ENCODE results near the gene TMEM43. TPM values are rescaled to one million over a fixed set of nuclear protein-coding genes. Genes with fewer than 3 reads are reported as not detected.
"Not testable (repeated sequence)": the region's sequence is repeated elsewhere in the genome, so short reads cannot be mapped to it uniquely, and the experiment has no call there.

Gene TMEM43, protein sequence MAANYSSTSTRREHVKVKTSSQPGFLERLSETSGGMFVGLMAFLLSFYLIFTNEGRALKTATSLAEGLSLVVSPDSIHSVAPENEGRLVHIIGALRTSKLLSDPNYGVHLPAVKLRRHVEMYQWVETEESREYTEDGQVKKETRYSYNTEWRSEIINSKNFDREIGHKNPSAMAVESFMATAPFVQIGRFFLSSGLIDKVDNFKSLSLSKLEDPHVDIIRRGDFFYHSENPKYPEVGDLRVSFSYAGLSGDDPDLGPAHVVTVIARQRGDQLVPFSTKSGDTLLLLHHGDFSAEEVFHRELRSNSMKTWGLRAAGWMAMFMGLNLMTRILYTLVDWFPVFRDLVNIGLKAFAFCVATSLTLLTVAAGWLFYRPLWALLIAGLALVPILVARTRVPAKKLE
- polyA plus RNA-seq (ENCODE audit: insufficient read length in 3 of 3) = 10 to 100 TPM; 53.7 to 60.6 (median 56.0) TPM
- long read RNA-seq, donor 1, transcript TMEM43-201 (12 exons, 3,341 nt) = major isoform, 6 of 6 reads
- long read RNA-seq, donor 1, partial matches to known transcripts = 0 of 6 reads
- long read RNA-seq, donor 1, other reads (novel, unspliced or antisense) = 0 of 6 reads
- long read RNA-seq, donor 2, transcript TMEM43-201 (12 exons, 3,341 nt) = major isoform, 8 of 8 reads
- long read RNA-seq, donor 2, partial matches to known transcripts = 0 of 8 reads
- long read RNA-seq, donor 2, other reads (novel, unspliced or antisense) = 0 of 8 reads
- long read RNA-seq, donor 3, transcript TMEM43-201 (12 exons, 3,341 nt) = major isoform, 18 of 18 reads
- long read RNA-seq, donor 3, partial matches to known transcripts = 0 of 18 reads
- long read RNA-seq, donor 3, other reads (novel, unspliced or antisense) = 0 of 18 reads
- long read RNA-seq, donor 4, transcript TMEM43-201 (12 exons, 3,341 nt) = major isoform, 8 of 43 reads
- long read RNA-seq, donor 4, partial matches to known transcripts = 35 of 43 reads
- long read RNA-seq, donor 4, other reads (novel, unspliced or antisense) = 0 of 43 reads
- long read RNA-seq, donor 5 = 0 reads
- long read RNA-seq, donor 6, transcript TMEM43-201 (12 exons, 3,341 nt) = major isoform, 8 of 8 reads
- long read RNA-seq, donor 6, partial matches to known transcripts = 0 of 8 reads
- long read RNA-seq, donor 6, other reads (novel, unspliced or antisense) = 0 of 8 reads
- long read RNA-seq, donor 7, transcript TMEM43-201 (12 exons, 3,341 nt) = major isoform, 15 of 16 reads
- long read RNA-seq, donor 7, partial matches to known transcripts = 0 of 16 reads
- long read RNA-seq, donor 7, other reads (novel, unspliced or antisense) = 0 of 16 reads
- long read RNA-seq, donor 8, transcript TMEM43-201 (12 exons, 3,341 nt) = major isoform, 22 of 22 reads
- long read RNA-seq, donor 8, partial matches to known transcripts = 0 of 22 reads
- long read RNA-seq, donor 8, other reads (novel, unspliced or antisense) = 0 of 22 reads
- long read RNA-seq, donor 9, transcript TMEM43-201 (12 exons, 3,341 nt) = major isoform, 9 of 9 reads
- long read RNA-seq, donor 9, partial matches to known transcripts = 0 of 9 reads
- long read RNA-seq, donor 9, other reads (novel, unspliced or antisense) = 0 of 9 reads
- long read RNA-seq, donor 10, transcript TMEM43-201 (12 exons, 3,341 nt) = major isoform, 6 of 29 reads
- long read RNA-seq, donor 10, partial matches to known transcripts = 23 of 29 reads
- long read RNA-seq, donor 10, other reads (novel, unspliced or antisense) = 0 of 29 reads
- long read RNA-seq, donor 11, transcript TMEM43-201 (12 exons, 3,341 nt) = major isoform, 5 of 5 reads
- long read RNA-seq, donor 11, partial matches to known transcripts = 0 of 5 reads
- long read RNA-seq, donor 11, other reads (novel, unspliced or antisense) = 0 of 5 reads
- long read RNA-seq, donor 12, partial matches to known transcripts = 0 of 4 reads
- long read RNA-seq, donor 12, other reads (novel, unspliced or antisense) = 0 of 4 reads
- long read RNA-seq, donor 13, transcript TMEM43-201 (12 exons, 3,341 nt) = major isoform, 24 of 24 reads
- long read RNA-seq, donor 13, partial matches to known transcripts = 0 of 24 reads
- long read RNA-seq, donor 13, other reads (novel, unspliced or antisense) = 0 of 24 reads
- long read RNA-seq, donor 14, transcript TMEM43-201 (12 exons, 3,341 nt) = major isoform, 13 of 13 reads
- long read RNA-seq, donor 14, partial matches to known transcripts = 0 of 13 reads
- long read RNA-seq, donor 14, other reads (novel, unspliced or antisense) = 0 of 13 reads
- long read RNA-seq, donor 15, transcript TMEM43-201 (12 exons, 3,341 nt) = major isoform, 5 of 25 reads
- long read RNA-seq, donor 15, partial matches to known transcripts = 20 of 25 reads
- long read RNA-seq, donor 15, other reads (novel, unspliced or antisense) = 0 of 25 reads
- long read RNA-seq, donor 16, transcript TMEM43-201 (12 exons, 3,341 nt) = major isoform, 37 of 37 reads
- long read RNA-seq, donor 16, partial matches to known transcripts = 0 of 37 reads
- long read RNA-seq, donor 16, other reads (novel, unspliced or antisense) = 0 of 37 reads

DNA sequence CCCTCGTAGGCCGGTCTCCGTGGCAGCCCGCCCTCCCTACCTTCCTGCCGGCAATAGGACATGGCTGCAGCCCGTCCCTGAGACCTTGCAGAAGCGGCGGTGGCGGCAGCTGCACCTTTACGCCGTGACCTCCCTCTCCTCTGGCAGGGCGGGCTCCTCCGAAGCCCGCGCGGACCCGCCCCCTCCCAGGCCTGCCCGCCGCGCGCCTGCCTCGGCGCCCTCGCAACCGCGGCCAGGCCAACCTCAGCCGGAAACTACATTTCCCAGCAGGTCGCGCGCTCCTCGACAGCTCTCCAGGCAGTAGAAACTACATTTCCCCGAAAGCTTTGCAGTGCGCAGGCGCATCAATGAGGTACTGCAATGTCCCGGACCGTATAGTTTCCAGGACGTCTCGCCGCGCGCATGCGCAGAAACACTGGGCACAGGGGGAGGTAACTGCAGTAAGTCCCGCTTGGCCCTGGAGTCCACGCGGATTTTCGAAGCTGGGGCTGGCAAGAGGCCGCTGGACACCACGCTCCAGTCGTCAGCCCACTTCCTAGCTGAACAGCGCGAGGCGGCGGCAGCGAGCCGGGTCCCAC lies at the start of gene TMEM43, which contains the start of gene CHCHD4:
Gene TMEM43 (plus strand): TSS at position 438 of the 578 bp plus-strand sequence. CDS start 142 bp downstream, outside the sequence.
Gene CHCHD4 (minus strand): TSS at position 256 of the 578 bp plus-strand sequence. CDS start 194 bp downstream, at position 62.
- peak; percentile 97 to 99 (median 99) for DNase-seq (ENCODE audit: extremely low read depth in 1 of 11, low read depth in 9 of 11, low spot score in 4 of 11)

DNA sequence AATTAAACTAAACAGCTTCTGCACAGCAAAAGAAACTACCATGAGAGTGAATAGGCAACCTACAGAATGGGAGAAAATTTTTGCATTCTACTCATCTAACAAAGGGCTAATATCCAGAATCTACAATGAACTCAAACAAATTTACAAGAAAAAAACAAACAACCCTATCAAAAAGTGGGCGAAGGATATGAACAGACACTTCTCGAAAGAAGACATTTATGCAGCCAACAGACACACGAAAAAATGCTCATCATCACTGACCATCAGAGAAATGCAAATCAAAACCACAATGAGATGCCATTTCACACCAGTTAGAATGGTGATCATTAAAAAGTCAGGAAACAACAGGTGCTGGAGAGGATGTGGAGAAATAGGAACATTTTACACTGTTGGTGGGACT lies 49.6 kb upstream of the TMEM43 start:
- DNase-seq (ENCODE audit: extremely low read depth in 1 of 11, low read depth in 9 of 11, low spot score in 4 of 11) = not testable (repeated sequence)

DNA sequence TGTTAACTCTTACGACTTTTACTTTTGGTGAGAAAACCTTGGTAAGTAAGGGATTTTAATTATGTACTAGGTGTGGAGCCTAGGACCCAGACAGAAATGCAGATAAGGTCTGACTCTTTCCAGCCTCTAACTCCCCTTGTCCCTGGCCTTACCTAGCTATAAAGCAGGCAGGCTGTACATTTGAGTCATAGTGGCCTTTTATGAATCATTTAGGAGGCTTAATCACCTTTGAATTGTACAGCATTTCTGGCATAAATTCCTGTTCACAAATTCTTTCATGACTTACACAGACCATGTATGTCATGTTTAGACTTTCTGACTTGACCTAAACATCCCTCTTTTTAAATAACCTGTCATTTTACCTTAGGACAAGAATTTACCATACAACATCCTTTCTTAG lies 47.5 kb upstream of the TMEM43 start:
- no peak for DNase-seq (ENCODE audit: extremely low read depth in 1 of 11, low read depth in 9 of 11, low spot score in 4 of 11)

DNA sequence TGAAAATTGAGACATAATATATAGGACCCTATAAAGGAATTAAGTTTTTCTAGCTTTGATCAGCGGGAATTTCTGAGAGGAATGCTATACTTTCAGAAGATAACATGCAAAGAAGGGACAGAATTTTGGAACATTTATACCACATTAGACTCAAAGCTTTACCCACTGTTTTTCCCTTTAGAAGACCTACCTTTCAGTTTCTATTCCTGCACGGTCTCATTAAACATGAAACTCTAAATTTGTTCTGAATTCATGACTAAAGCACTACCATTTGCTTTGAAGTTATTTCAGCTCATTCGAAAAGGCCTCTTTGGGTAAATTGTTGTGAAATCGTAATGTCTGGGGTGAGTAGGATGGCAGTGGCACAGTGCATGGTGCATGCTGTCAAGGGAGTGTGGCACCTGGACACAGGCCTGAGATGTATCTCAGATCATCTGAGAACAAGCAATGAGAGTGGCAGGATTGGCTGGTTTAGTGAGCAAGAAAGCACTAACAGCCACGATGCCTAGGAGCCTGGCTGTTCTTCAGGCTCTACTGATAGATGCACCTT lies 42.7 kb upstream of the TMEM43 start:
- no peak for DNase-seq (ENCODE audit: extremely low read depth in 1 of 11, low read depth in 9 of 11, low spot score in 4 of 11)

DNA sequence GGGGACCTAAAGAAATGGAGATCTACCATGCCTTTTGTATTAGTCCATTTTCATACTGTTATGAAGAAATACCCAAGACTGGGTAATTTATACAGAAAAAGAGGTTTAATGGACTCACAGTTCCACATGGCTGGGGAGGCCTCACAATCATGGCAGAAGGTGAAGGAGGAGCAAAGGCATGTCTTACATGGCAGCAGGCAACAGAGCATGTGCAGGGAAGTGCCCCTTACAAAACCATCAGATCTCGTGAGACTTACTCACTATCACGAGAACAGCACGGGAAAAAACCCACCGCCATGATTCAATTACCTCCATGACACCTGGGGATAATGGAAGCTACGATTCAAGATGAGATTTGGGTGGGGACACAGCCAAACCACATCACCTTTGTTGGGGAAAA lies 37.4 kb upstream of the TMEM43 start:
- DNase-seq (ENCODE audit: extremely low read depth in 1 of 11, low read depth in 9 of 11, low spot score in 4 of 11) = not testable (repeated sequence)

DNA sequence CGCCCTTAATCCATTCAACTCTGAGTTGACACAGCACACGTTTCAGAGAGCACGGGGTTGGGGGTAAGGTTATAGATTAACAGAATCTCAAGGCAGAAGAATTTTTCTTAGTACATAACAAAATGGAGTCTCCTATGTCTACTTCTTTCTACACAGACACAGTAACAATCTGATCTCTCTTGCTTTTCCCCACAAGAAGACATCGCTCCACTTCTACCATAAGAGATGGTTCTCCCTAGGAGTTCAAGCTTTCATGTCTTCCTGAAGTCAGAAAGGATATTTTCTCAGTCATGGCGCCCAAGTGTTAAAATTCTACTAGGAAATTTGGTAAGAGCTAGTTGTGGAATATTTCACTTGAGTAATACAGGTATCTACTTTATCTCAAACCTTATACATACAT lies 32.9 kb upstream of the TMEM43 start:
- DNase-seq (ENCODE audit: extremely low read depth in 1 of 11, low read depth in 9 of 11, low spot score in 4 of 11) = not testable (repeated sequence)

DNA sequence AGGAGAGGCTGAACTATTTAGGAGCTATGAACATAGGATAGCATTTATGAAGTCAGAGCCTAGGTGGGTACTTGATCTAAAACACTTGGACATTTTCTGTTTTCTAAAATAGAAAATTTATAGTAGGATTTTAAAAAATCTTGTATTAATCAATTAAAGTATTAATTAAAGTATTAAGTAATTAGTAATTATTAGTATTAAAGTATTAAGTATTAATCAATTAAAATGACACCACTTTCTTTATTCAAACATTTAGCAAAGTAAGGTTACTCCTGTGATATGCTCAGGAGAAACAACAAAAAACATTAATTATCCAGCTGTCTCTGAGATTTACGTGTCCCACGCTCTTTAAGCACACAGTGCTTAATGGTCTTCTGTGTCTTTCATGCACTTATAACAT lies 32.4 kb upstream of the TMEM43 start:
- DNase-seq (ENCODE audit: extremely low read depth in 1 of 11, low read depth in 9 of 11, low spot score in 4 of 11) = no peak

DNA sequence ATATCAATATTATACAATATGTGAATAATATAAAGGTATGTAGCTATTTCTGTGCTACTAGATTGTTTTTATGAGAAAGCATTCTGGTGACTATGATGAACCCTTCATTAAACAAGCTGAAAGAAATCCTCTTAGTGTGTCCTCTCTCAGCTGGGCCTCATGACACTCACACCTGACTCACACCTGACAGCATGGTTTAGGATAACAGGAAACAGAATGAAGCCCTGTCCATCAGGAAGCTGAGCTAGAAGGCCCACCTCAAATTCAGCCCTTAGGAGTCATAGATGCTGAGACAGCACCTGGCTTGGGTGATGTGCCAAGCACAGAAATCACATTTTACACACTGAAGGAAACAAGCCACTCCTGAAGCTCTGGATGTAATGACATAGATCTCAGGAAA lies 31.0 kb upstream of the TMEM43 start:
- DNase-seq (ENCODE audit: extremely low read depth in 1 of 11, low read depth in 9 of 11, low spot score in 4 of 11) = no peak

DNA sequence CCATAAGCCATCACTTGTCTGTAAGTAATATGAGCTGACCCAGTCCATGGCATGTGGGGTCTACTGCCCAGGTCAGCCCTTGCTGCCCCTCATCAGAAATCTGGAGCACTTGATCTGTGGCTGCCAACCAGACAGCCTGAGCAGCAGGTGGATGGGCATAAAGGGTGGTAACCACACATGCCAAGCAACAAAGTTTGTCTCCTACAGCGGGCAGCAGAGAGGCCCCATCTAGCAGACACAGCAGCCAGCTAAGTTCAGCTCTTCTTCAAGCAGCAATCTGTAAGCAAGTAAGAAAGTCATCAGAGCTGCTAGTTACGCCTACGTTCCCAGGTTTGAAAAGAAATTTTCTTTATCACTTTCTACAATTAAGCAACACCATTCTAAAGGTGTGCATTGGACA lies 28.1 kb upstream of the TMEM43 start:
- no peak for DNase-seq (ENCODE audit: extremely low read depth in 1 of 11, low read depth in 9 of 11, low spot score in 4 of 11)

DNA sequence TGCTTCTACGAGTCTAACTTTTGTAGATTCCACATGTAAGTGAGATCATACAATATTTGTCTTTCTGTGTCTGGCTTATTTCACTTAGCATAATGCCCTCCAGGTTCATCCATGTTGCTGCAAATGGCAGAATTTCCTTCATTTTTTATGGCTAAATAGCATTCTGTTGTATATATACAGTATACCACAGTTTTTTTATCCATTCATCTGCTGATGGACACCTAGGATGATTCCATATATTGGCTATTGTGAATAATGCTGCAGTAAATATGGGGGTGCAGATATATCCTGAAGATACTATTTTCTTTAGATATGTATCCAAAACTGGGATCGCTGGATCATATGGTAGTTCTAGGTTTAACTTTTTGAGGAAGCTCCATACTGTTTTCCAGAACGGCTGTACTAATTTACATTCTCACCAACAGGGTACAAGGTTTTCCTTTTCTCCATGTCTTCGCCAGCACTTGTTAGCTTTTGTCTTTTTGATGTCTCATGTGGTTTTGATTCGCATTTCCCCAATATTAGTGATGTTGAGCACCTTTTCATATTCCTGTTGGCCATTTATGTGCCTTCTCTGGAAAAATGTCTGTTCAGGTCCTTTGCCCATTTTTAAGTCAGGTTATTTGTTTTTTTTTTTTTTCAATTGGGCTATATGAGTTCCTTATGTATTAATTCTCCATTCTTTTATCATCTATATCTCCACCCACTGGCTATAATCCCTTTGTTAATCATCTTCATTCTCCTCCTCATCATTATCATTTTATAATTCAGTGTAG lies 27.0 kb upstream of the TMEM43 start:
- DNase-seq (ENCODE audit: extremely low read depth in 1 of 11, low read depth in 9 of 11, low spot score in 4 of 11) = no peak

DNA sequence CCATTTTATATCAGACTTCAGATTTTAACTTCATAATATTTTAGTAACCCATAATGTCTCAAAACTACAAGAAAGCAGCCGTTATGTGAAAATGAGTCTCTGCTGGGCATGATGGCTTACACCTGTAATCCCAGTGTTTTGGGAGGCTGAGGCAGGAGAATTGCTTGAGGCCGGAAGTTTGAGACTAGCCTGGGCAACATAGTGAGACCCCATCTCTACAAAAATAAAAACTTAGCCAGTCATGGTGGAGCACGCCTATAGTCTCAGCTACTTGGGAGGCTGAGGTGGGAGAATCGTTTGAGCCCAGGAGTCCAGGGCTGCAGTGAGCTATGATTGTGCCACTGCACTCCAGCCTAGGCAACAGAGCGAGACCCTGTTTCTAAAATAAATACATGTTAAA lies 15.0 kb upstream of the TMEM43 start:
- DNase-seq (ENCODE audit: extremely low read depth in 1 of 11, low read depth in 9 of 11, low spot score in 4 of 11) = not testable (repeated sequence)

DNA sequence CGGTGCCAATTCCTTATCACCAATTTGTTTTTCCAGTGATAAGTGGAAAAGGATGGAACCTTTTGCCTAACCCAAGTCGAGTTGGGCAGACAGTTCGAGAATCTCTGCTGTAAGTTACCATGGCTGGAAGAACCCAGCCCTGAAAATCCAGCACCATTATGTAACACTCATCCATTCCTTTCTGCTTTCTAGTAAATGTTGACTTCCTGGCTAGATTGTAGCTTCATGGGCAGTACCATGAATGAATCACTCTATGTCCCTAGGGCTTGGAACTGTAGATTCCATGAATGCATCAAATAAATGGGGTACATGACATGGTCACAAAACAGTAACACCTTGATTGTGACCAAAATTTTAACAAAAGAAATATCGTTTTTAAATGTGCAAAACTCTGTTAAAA lies 14.2 kb upstream of the TMEM43 start:
- DNase-seq (ENCODE audit: extremely low read depth in 1 of 11, low read depth in 9 of 11, low spot score in 4 of 11) = no peak

DNA sequence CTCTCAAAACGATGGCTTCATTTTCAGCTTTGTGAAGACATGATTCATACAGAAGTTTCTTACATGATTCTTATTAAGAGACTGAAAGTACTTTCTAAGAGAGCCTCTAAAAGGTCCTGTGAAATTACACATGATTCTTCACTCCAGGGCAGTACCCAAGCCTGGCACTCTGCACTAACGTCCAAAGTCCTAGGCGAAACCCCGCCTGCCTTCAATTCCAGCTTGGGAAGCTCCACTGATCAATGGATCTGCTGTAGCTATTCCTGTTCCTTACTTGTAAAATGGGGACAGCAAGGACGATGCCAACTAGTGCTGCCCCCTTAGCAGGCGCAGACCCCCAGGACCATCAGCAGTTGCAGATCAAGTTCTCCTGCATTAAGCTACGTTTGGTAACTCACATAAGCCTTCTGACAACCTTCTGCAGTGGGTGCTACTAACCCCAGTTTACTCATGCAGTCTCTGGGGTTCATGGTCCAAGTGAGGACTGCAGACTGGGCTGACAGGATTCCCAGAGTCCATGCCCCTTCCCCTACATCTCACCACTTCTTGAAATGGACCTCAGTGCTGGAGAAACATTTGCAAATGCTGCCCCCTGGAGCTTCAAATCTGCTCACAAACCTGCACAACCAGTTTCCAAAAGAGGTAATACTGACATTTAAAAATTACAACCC lies 10.8 kb upstream of the TMEM43 start:
- DNase-seq (ENCODE audit: extremely low read depth in 1 of 11, low read depth in 9 of 11, low spot score in 4 of 11) = peak in 1 of 11 donors; percentile 33

DNA sequence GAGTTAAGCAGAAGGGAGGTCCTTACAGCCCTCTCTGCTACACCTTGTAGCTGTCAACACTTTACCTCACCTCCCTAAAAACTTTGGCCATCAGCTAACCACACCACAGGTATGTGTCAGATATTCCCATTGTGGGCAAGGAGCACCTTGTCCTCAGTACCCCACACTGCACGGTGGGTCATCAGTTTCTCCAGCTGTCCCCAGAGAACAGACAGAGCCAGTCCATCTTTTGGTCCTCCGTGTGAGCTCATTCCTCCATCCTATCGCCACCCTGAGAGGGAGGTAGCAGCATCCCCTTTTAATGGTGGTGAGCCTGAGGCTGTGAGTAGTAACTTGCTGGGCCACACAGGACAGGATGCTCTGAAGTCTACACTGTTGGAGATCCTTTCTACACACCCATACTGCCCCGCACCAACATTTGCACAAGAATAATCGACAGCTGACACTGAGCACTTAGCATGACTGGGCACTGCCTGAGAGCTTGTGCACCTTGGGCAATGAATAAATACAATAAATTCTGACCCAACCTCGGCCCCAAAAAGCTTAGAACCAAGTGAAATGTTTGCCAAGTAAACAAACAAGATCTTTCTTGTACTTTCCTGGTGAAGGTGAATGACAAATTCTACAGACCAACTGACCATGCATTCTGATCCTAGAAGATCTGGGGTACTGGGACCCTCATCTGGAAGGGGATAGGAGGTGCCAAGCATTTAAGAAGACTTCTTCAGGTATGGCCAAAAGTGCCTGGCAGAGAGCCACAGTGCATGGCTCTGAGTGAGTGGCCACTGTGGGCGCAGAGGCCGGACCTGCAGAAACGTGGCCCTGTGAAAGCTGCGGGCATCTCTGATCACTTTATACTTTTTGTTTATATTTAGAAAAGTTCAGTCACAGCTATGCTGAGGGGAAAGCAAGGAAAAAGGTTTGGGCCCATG lies 7.1 kb upstream of the TMEM43 start:
- DNase-seq (ENCODE audit: extremely low read depth in 1 of 11, low read depth in 9 of 11, low spot score in 4 of 11) = no peak
